Measurements from ENCODE around the gene DNM3.

Gene DNM3

GRCh38 chr1:172286629-172287076 is 445.4 kb downstream of the DNM3 start:
- TF ChIP-seq CTCF (IDR thresholded peaks at IDR 0.05; ENCODE audit: borderline replicate concordance, control extremely low read depth, extremely low read depth, insufficient read depth, missing control alignments) = no peak
- in situ Hi-C loops (cut with MboI; ENCODE audit: low sequenced_read_pairs, unreplicated experiment) = no loop called here
- no peak for DNase-seq (ENCODE audit: low spot score)

GRCh38 chr1:172287208-172287607 is 445.9 kb downstream of the DNM3 start:
- DNase-seq (ENCODE audit: low spot score) = no peak
- no peak for TF ChIP-seq CTCF (IDR thresholded peaks at IDR 0.05; ENCODE audit: borderline replicate concordance, control extremely low read depth, extremely low read depth, insufficient read depth, missing control alignments)
- in situ Hi-C loops (cut with MboI; ENCODE audit: low sequenced_read_pairs, unreplicated experiment) = no loop called here

GRCh38 chr1:172288581-172288980 is 447.3 kb downstream of the DNM3 start:
- in situ Hi-C loops (cut with MboI; ENCODE audit: low sequenced_read_pairs, unreplicated experiment) = no loop called here
- TF ChIP-seq CTCF (IDR thresholded peaks at IDR 0.05; ENCODE audit: borderline replicate concordance, control extremely low read depth, extremely low read depth, insufficient read depth, missing control alignments) = no peak

GRCh38 chr1:172289448-172289847 is 448.1 kb downstream of the DNM3 start:
- TF ChIP-seq CTCF (IDR thresholded peaks at IDR 0.05; ENCODE audit: borderline replicate concordance, control extremely low read depth, extremely low read depth, insufficient read depth, missing control alignments) = no peak
- in situ Hi-C loops (cut with MboI; ENCODE audit: low sequenced_read_pairs, unreplicated experiment) = no loop called here
- DNase-seq (ENCODE audit: low spot score) = no peak

More at GRCh38 chr1:172288581-172288980, 447.3 kb downstream of the DNM3 start:
- no peak for DNase-seq (ENCODE audit: low spot score)

GRCh38 chr1:172292840-172293239 is 451.5 kb downstream of the DNM3 start:
- in situ Hi-C loops (cut with MboI; ENCODE audit: low sequenced_read_pairs, unreplicated experiment) = no loop called here
- no peak for DNase-seq (ENCODE audit: low spot score)
- TF ChIP-seq CTCF (IDR thresholded peaks at IDR 0.05; ENCODE audit: borderline replicate concordance, control extremely low read depth, extremely low read depth, insufficient read depth, missing control alignments) = no peak

GRCh38 chr1:172293429-172293828 is 452.1 kb downstream of the DNM3 start:
- DNase-seq (ENCODE audit: low spot score) = no peak
- TF ChIP-seq CTCF (IDR thresholded peaks at IDR 0.05; ENCODE audit: borderline replicate concordance, control extremely low read depth, extremely low read depth, insufficient read depth, missing control alignments) = no peak
- in situ Hi-C loops (cut with MboI; ENCODE audit: low sequenced_read_pairs, unreplicated experiment) = no loop called here

- no peak for DNase-seq (ENCODE audit: low spot score)
- in situ Hi-C loops (cut with MboI; ENCODE audit: low sequenced_read_pairs, unreplicated experiment) = no loop called here
- TF ChIP-seq CTCF (IDR thresholded peaks at IDR 0.05; ENCODE audit: borderline replicate concordance, control extremely low read depth, extremely low read depth, insufficient read depth, missing control alignments) = no peak
These were observed 456.8 kb downstream of the DNM3 start for GRCh38 chr1:172298141-172298540.

Data from GM13976 (cell line).